OCI-M2 (cell line): Measurements from ENCODE around the gene SHROOM1.

Source experiments
- DNase-seq: peaks from one replicate; lab custom pipeline; 2025; ENCODE audit not compliant: unreplicated experiment; lab: John Stamatoyannopoulos, UW

Gene SHROOM1

GRCh38 chr5:132826424-132827082, 3.9 kb downstream of the SHROOM1 start:
- DNase-seq = no peak

GRCh38 chr5:132825834-132826391, 4.5 kb downstream of the SHROOM1 start:
- DNase-seq = no peak

GRCh38 chr5:132825033-132825833, 5.2 kb downstream of the SHROOM1 start:
- no peak for DNase-seq

GRCh38 chr5:132824426-132824825, 6.0 kb downstream of the SHROOM1 start:
- DNase-seq = no peak

- no peak for DNase-seq
Measured at GRCh38 chr5:132823481-132824050, 6.9 kb downstream of the SHROOM1 start.

- no peak for DNase-seq
Measured at GRCh38 chr5:132822650-132823480, 7.6 kb downstream of the SHROOM1 start.

- no peak for DNase-seq
Measured at GRCh38 chr5:132821791-132822190, 8.7 kb downstream of the SHROOM1 start.

GRCh38 chr5:132821350-132821749, 9.1 kb downstream of the SHROOM1 start:
- no peak for DNase-seq

GRCh38 chr5:132820162-132820754, 10.2 kb downstream of the SHROOM1 start:
- peak; percentile 85 for DNase-seq

- no peak for DNase-seq
Measured at GRCh38 chr5:132819468-132819867, 11.0 kb downstream of the SHROOM1 start.

- DNase-seq = no peak
Measured at GRCh38 chr5:132817011-132817410, 13.4 kb downstream of the SHROOM1 start.

- DNase-seq = no peak
Measured at GRCh38 chr5:132816554-132816953, 13.9 kb downstream of the SHROOM1 start.

- DNase-seq = no peak
Measured at GRCh38 chr5:132816083-132816482, 14.4 kb downstream of the SHROOM1 start.

- DNase-seq = no peak
Measured at GRCh38 chr5:132815454-132815853, 15.0 kb downstream of the SHROOM1 start.

GRCh38 chr5:132814503-132815294, 15.7 kb downstream of the SHROOM1 start:
- no peak for DNase-seq

GRCh38 chr5:132813599-132814502, 16.6 kb downstream of the SHROOM1 start:
- DNase-seq = no peak

- no peak for DNase-seq
Measured at GRCh38 chr5:132812781-132813598, 17.5 kb downstream of the SHROOM1 start, which contains the start of gene SOWAHA. Gene SOWAHA, plus strand, starts transcription at chr5:132813302. Its CDS starts 320 bp downstream, at chr5:132813622.
